PFSK-1 (cell line): Measurements from ENCODE around the gene CD55.

ENCODE experiments used
- POLR2AphosphoS5 ChIP-seq: IDR thresholded peaks from 2 replicates; pipeline ENCODE4 v1.6.1; 2012; ENCODE audit warnings: low read depth, mild to moderate bottlenecking, control low read depth, low read length, moderate library complexity
- TAF1 ChIP-seq: IDR thresholded peaks from 2 replicates; pipeline ENCODE4 v1.6.1; 2012; ENCODE audit warnings: low read length, control low read depth, borderline replicate concordance; ENCODE audit not compliant: insufficient read depth
- TF ChIP-seq, protein P1 (sequence below), 2 experiments: IDR thresholded peaks; 2 replicates each; pipeline versions ENCODE4 v1.6.1 to v1.8.0; 2011 to 2012; ENCODE audit warnings: low read depth in 2 of 2, low read length in 2 of 2, control low read depth in 1 of 2, inconsistent platforms in 1 of 2, mild to moderate bottlenecking in 1 of 2, moderate library complexity in 1 of 2; ENCODE audit not compliant: insufficient read depth in 1 of 2

DNA sequence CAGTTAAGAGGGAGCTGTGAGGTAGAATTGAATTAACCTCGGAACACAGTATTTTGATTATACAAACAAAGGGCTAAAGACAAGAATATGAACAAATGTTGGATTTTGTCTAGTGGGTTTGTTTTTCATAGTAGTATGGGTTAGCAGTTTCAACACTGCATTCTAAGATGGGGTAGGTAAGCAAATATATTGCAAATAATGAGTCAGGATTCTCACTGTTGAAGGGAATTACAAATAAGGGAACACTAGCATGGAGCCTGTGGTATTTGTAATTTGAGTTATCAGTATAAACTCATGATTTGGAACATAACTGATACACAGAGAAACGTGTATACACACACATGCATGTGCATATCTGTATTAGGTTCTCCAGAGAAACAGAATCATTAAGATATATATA, 44.5 kb downstream of the CD55 start:
- TF ChIP-seq, protein P1, sequence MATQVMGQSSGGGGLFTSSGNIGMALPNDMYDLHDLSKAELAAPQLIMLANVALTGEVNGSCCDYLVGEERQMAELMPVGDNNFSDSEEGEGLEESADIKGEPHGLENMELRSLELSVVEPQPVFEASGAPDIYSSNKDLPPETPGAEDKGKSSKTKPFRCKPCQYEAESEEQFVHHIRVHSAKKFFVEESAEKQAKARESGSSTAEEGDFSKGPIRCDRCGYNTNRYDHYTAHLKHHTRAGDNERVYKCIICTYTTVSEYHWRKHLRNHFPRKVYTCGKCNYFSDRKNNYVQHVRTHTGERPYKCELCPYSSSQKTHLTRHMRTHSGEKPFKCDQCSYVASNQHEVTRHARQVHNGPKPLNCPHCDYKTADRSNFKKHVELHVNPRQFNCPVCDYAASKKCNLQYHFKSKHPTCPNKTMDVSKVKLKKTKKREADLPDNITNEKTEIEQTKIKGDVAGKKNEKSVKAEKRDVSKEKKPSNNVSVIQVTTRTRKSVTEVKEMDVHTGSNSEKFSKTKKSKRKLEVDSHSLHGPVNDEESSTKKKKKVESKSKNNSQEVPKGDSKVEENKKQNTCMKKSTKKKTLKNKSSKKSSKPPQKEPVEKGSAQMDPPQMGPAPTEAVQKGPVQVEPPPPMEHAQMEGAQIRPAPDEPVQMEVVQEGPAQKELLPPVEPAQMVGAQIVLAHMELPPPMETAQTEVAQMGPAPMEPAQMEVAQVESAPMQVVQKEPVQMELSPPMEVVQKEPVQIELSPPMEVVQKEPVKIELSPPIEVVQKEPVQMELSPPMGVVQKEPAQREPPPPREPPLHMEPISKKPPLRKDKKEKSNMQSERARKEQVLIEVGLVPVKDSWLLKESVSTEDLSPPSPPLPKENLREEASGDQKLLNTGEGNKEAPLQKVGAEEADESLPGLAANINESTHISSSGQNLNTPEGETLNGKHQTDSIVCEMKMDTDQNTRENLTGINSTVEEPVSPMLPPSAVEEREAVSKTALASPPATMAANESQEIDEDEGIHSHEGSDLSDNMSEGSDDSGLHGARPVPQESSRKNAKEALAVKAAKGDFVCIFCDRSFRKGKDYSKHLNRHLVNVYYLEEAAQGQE (IDR thresholded peaks at IDR 0.05; ENCODE audit: insufficient read depth in 1 of 2, low read depth in 2 of 2, low read length in 2 of 2): no peak
- TF ChIP-seq POLR2AphosphoS5 (no peak), TAF1 (no peak)
